Hematopoietic multipotent progenitor cell treated with erythropoietin and hydrocortisone succinate and interleukin-3 and kit ligand, for 6 days (in vitro differentiated cells): ENCODE results near the gene OTULIN.

ENCODE experiments used
- DNase-seq: peaks from one replicate; pipeline ENCODE4 v3.0.0-alpha.2; 2015

Gene OTULIN

GRCh38 chr5:14723701-14724132 lies 59.2 kb downstream of the OTULIN start:
- no peak for DNase-seq

- DNase-seq = peak; percentile 52
Measured at GRCh38 chr5:14724633-14725032, 60.1 kb downstream of the OTULIN start.

- DNase-seq = no peak
Measured at GRCh38 chr5:14726066-14726838, 61.7 kb downstream of the OTULIN start.

GRCh38 chr5:14727428-14727865 lies 62.9 kb downstream of the OTULIN start:
- peak; percentile 90 for DNase-seq

GRCh38 chr5:14727928-14728458 lies 63.5 kb downstream of the OTULIN start:
- DNase-seq = no peak

DNA sequence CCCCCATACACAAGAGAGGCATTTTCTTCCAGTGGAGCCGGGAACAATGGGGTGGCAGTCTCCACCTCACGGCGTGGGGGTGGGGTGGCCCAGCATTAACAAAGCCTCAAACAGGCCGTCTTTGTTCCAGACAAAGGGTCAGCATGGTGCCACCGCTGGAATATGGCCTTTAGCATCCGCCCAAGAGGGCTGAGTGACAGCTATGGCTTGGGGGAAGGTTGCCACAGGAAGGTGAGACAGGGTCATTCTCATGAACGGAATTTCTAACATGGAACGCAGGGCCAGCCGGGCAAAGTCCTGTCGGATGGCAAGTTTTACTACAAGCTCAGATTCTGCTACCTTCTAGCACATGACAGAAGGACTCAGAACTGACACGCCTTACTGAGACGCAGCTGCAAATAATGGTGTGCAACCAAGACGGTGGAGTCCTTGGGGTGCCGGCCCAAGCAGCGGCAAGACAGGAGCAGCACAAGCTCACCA lies 64.0 kb downstream of the OTULIN start:
- DNase-seq = no peak

DNA sequence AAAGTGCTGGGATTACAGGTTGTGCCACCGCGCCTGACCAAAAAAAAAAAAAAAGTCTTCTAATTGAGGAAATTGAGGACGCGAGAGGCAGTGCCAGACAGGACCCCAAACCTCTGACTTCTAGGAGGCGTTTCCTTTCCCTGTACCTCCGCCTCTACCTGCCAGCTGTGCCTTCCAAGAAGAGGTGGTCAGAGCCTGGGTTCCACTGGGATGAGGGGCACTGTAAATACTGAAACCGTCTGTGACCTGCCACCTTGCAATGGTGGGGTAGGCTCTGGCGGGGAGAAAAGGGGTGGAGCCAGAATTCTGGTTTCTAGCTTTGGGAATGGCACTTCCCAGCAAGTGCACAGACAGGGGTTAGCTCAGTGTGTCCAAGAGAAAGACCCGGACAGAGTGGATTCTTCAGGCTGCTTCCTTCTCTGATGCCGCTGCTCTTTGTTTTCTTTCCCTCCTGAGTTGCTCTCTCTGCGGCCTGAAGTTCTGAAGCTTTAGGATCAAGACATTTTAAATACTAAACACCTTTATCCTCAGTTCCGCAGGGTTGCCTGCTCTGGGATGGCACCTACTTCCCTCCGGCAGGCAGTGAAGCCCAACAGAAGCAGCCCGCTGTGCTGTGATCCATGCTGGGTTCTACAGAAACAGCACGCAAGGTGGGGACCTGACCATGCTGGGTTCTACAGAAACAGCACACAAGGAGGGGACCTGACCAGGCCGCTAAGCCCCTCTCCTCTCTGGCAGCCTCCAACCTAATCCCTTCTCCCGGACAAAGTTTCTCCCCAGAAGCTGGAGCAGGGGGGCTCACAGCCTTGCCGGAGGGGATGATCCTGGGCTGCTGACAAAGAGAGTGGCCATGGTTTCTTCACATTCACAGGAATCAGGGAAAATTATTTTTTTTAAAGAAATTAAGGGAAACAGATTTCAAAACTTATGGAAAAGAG lies 65.2 kb downstream of the OTULIN start:
- no peak for DNase-seq

GRCh38 chr5:14730466-14730865 lies 65.9 kb downstream of the OTULIN start:
- DNase-seq = no peak

- no peak for DNase-seq
Measured at GRCh38 chr5:14730881-14731280, 66.4 kb downstream of the OTULIN start.

GRCh38 chr5:14732991-14733390 lies 68.5 kb downstream of the OTULIN start:
- no peak for DNase-seq

DNA sequence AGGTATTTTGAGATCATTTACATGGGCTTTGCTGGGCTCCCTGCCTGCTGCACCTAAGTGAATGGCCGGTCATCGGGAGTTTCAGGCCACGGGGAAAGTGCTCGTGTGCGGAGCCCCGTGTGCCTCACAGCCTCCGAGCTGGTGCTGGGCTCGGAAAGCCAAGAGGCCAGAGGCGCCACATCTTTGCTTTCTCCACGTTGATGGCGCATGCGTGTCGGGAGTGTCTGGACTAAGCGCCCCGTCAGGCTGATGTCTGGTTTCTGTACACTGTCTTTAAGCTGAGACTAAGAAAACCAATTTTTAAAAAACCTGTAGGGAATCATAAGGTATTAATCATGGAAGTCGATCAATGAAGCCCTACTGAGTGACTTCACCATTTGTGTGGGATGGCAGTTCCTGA lies 69.1 kb downstream of the OTULIN start:
- DNase-seq = no peak

DNA sequence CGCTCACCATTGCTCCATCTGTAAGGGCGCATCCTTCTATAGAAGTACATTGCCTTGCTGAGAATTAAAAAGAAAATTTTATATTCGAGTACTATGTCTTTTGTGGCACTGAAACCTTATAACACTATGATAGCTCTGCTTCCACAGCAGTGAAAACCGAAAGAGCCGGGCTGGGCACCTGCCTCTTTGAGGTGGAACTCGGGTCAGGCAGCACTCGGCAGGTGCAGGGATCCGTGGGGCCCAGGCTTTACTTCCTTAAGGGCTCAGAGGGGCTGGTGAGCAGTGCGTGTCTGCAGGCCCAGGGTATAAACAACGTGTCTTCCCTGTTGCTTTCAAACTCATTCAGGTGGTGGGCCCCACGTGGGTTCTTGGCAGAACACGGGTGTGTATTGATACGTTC lies 69.9 kb downstream of the OTULIN start:
- no peak for DNase-seq

- no peak for DNase-seq
Measured at GRCh38 chr5:14735944-14736343, 71.4 kb downstream of the OTULIN start.

- no peak for DNase-seq
Measured at GRCh38 chr5:14737291-14737690, 72.8 kb downstream of the OTULIN start.

DNA sequence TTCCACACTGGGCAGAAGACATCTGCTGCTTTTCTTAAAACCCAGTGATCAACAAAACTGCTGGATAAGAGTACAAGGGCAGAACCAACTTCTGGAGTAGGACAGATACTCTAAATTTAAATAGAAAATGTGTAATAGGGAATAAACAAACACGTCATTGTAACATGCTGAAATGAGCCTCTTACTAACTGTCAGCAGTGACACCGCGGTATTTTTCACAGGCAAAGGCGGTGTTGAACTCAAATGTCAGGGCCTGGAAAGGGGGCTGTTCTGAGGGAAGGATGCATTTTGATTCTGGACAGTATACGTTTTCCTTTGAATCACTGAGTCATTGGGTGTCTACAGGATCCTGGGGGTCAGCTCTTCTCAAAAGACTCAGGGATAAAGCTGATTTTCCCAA lies 73.5 kb downstream of the OTULIN start:
- DNase-seq = no peak

- DNase-seq = no peak
Measured at GRCh38 chr5:14739538-14739937, 75.0 kb downstream of the OTULIN start.

GRCh38 chr5:14739981-14740380 lies 75.5 kb downstream of the OTULIN start:
- no peak for DNase-seq

DNA sequence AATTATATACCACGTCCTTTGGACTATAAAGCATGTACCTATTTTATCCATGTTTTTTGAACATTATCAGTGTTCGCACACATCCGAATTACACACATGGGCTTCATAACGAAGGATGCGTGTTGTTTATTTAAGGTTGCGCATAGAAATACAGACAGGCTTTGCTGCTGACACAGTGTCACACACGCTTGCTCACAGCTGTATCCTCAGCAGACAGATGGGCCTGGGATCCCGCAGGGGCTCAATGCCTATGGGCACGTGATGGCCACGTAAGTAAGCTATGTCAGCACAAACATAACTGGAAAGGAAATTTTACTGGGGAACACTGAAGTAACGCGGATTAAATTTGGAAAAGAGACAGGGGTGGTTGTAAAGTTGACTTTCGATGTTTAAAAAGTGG lies 76.6 kb downstream of the OTULIN start:
- DNase-seq = no peak

GRCh38 chr5:14741801-14742440 lies 77.4 kb downstream of the OTULIN start:
- DNase-seq = no peak

GRCh38 chr5:14742498-14742897 lies 78.0 kb downstream of the OTULIN start:
- DNase-seq = no peak

DNA sequence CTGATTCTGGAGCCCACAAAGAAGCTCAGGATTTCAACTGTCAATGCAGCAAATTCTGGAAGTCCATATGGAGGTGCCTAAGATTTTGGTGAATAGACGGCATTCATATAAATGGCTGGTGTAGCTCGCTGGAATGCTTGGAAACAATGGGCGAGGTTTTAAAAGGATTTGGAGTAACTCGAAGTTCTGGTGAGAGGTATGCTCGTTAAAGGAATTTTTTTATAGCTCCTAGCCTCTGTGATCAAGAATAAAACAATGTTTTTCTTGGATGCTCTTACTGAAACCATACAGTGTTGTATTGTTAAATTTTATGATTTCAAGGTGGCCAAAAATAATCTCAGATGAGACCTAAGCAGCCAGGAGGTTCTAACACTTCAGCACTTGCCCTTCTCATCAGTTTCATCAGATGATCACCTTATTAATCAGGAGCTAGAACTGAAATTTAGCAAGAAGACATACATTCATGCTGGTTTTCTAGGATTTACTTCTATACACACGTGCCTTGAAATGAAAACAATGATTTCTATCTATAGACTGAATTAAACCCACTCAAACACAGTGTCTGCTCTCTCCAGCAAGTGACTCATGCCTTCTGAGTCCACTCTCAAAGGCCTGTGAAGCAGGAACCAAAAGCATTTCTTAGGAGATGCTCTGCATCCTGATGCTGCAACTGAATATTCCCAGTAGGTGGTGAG lies 79.2 kb downstream of the OTULIN start:
- DNase-seq = no peak
